ENCODE measurements around the gene WNT5B. TPM values are rescaled to one million over a fixed set of nuclear protein-coding genes. Genes with fewer than 3 reads are reported as not detected.

Gene WNT5B
- under 1 TPM; 0.08 to 0.19 TPM for total RNA-seq

- Mint-ChIP-seq H3K4me1 (peaks cover 12% of the 10 kb centered on the region), H3K27ac (no peak within 1 kb of the TSS), H3K4me3 (peak within 1 kb of the TSS; percentile 65), H3K27me3 (peaks cover 70% of the 10 kb centered on the region), H3K36me3 (no peaks in the 10 kb centered on the region), H3K9me3 (no peaks in the 10 kb centered on the region)
- DNase-seq, result no peak
Observed at GRCh38 chr12:1628666-1629337, at the start of gene WNT5B. WNT5B (plus strand) TSS chr12:1629231; CDS start chr12:1631355, 2,124 bp downstream.

- Mint-ChIP-seq H3K4me3 (no peak overlapping the region), H3K36me3 (no peaks in the 10 kb centered on the region), H3K4me1 (peaks cover 18% of the 10 kb centered on the region), H3K9me3 (no peaks in the 10 kb centered on the region), H3K27me3 (no peaks in the 10 kb centered on the region), H3K27ac (no peak overlapping the region)
- no peak for DNase-seq
Observed at GRCh38 chr12:1579651-1580435, 49.2 kb upstream of the WNT5B start.

GRCh38 chr12:1580526-1580925 is 48.5 kb upstream of the WNT5B start:
- Mint-ChIP-seq H3K36me3 (no peaks in the 10 kb centered on the region), H3K9me3 (no peaks in the 10 kb centered on the region), H3K4me3 (no peak overlapping the region), H3K27ac (no peak overlapping the region), H3K4me1 (peaks cover 15% of the 10 kb centered on the region), H3K27me3 (no peaks in the 10 kb centered on the region)
- DNase-seq, result no peak

- DNase-seq, result no peak
- Mint-ChIP-seq H3K27ac (no peak overlapping the region), H3K36me3 (no peaks in the 10 kb centered on the region), H3K4me1 (peaks cover 11% of the 10 kb centered on the region), H3K27me3 (no peaks in the 10 kb centered on the region), H3K4me3 (no peak overlapping the region), H3K9me3 (no peaks in the 10 kb centered on the region)
Observed at GRCh38 chr12:1581973-1582708, 46.9 kb upstream of the WNT5B start.

GRCh38 chr12:1582709-1583050 is 46.4 kb upstream of the WNT5B start:
- Mint-ChIP-seq H3K4me1 (peaks cover 15% of the 10 kb centered on the region), H3K9me3 (no peaks in the 10 kb centered on the region), H3K36me3 (no peaks in the 10 kb centered on the region), H3K27me3 (no peaks in the 10 kb centered on the region), H3K27ac (no peak overlapping the region), H3K4me3 (no peak overlapping the region)
- DNase-seq, result no peak

GRCh38 chr12:1583421-1584078 is 45.5 kb upstream of the WNT5B start:
- Mint-ChIP-seq H3K27ac (no peak overlapping the region), H3K4me3 (peak overlapping the region; percentile 59)
- DNase-seq, result peak; percentile 59

GRCh38 chr12:1584326-1584725 is 44.7 kb upstream of the WNT5B start:
- H3K36me3 Mint-ChIP-seq, result peaks cover 5% of the 10 kb centered on the region
- H3K9me3 Mint-ChIP-seq, result no peaks in the 10 kb centered on the region
- H3K27me3 Mint-ChIP-seq, result no peaks in the 10 kb centered on the region
- no peak overlapping the region for H3K27ac Mint-ChIP-seq
- no peak for DNase-seq
- H3K4me3 Mint-ChIP-seq, result no peak overlapping the region
- peaks cover 29% of the 10 kb centered on the region for H3K4me1 Mint-ChIP-seq

More at GRCh38 chr12:1583421-1584078, 45.5 kb upstream of the WNT5B start:
- no peaks in the 10 kb centered on the region for H3K9me3 Mint-ChIP-seq
- H3K36me3 Mint-ChIP-seq, result peaks cover under 1% of the 10 kb centered on the region
- peaks cover 24% of the 10 kb centered on the region for H3K4me1 Mint-ChIP-seq
- no peaks in the 10 kb centered on the region for H3K27me3 Mint-ChIP-seq

- peak overlapping the region; percentile 72 for H3K27ac Mint-ChIP-seq
Observed at GRCh38 chr12:1587927-1588574, 41.0 kb upstream of the WNT5B start.

GRCh38 chr12:1588575-1588947 is 40.5 kb upstream of the WNT5B start:
- peaks cover 47% of the 10 kb centered on the region for H3K4me1 Mint-ChIP-seq

More at GRCh38 chr12:1587927-1588574, 41.0 kb upstream of the WNT5B start:
- no peak for DNase-seq
- no peaks in the 10 kb centered on the region for H3K27me3 Mint-ChIP-seq
- H3K4me1 Mint-ChIP-seq, result peaks cover 53% of the 10 kb centered on the region
- H3K36me3 Mint-ChIP-seq, result peaks cover 21% of the 10 kb centered on the region
- H3K4me3 Mint-ChIP-seq, result peak overlapping the region; percentile 9
- no peaks in the 10 kb centered on the region for H3K9me3 Mint-ChIP-seq

GRCh38 chr12:1590221-1590979 is 38.6 kb upstream of the WNT5B start:
- peak overlapping the region; percentile 79 for H3K4me3 Mint-ChIP-seq

More at GRCh38 chr12:1588575-1588947, 40.5 kb upstream of the WNT5B start:
- no peak for DNase-seq
- H3K9me3 Mint-ChIP-seq, result no peaks in the 10 kb centered on the region
- H3K27me3 Mint-ChIP-seq, result no peaks in the 10 kb centered on the region
- peak overlapping the region; percentile 72 for H3K27ac Mint-ChIP-seq
- peak overlapping the region; percentile 9 for H3K4me3 Mint-ChIP-seq
- peaks cover 25% of the 10 kb centered on the region for H3K36me3 Mint-ChIP-seq

GRCh38 chr12:1591034-1591433 is 38.0 kb upstream of the WNT5B start:
- peak overlapping the region; percentile 79 for H3K4me3 Mint-ChIP-seq
- DNase-seq, result no peak
- H3K27ac Mint-ChIP-seq, result peak overlapping the region; percentile 69
- H3K9me3 Mint-ChIP-seq, result no peaks in the 10 kb centered on the region
- H3K36me3 Mint-ChIP-seq, result peaks cover 25% of the 10 kb centered on the region
- no peaks in the 10 kb centered on the region for H3K27me3 Mint-ChIP-seq
- H3K4me1 Mint-ChIP-seq, result peaks cover 52% of the 10 kb centered on the region

More at GRCh38 chr12:1590221-1590979, 38.6 kb upstream of the WNT5B start:
- H3K9me3 Mint-ChIP-seq, result no peaks in the 10 kb centered on the region
- H3K36me3 Mint-ChIP-seq, result peaks cover 25% of the 10 kb centered on the region
- H3K27ac Mint-ChIP-seq, result peak overlapping the region; percentile 69
- DNase-seq, result no peak
- no peaks in the 10 kb centered on the region for H3K27me3 Mint-ChIP-seq
- H3K4me1 Mint-ChIP-seq, result peaks cover 52% of the 10 kb centered on the region

- no peaks in the 10 kb centered on the region for H3K9me3 Mint-ChIP-seq
- peak overlapping the region; percentile 92 for H3K27ac Mint-ChIP-seq
- peaks cover 52% of the 10 kb centered on the region for H3K4me1 Mint-ChIP-seq
- H3K4me3 Mint-ChIP-seq, result peak overlapping the region; percentile 92
- peaks cover 25% of the 10 kb centered on the region for H3K36me3 Mint-ChIP-seq
- no peaks in the 10 kb centered on the region for H3K27me3 Mint-ChIP-seq
- DNase-seq, result no peak
Observed at GRCh38 chr12:1591543-1591942, 37.5 kb upstream of the WNT5B start.

GRCh38 chr12:1592444-1593173 is 36.4 kb upstream of the WNT5B start:
- no peaks in the 10 kb centered on the region for H3K9me3 Mint-ChIP-seq
- H3K36me3 Mint-ChIP-seq, result peaks cover 25% of the 10 kb centered on the region
- DNase-seq, result peak; percentile 75
- H3K27me3 Mint-ChIP-seq, result no peaks in the 10 kb centered on the region
- peak overlapping the region; percentile 92 for H3K27ac Mint-ChIP-seq
- peaks cover 49% of the 10 kb centered on the region for H3K4me1 Mint-ChIP-seq
- H3K4me3 Mint-ChIP-seq, result peak overlapping the region; percentile 92
